ENCODE measurements around the gene TOR3A. TPM values are rescaled to one million over a fixed set of nuclear protein-coding genes. Genes with fewer than 3 reads are reported as not detected.
"Not testable (repeated sequence)": the region's sequence is repeated elsewhere in the genome, so short reads cannot be mapped to it uniquely, and the experiment has no call there.

Gene TOR3A
- total RNA-seq, 1 donor from 2014 or later: 28.0 TPM

DNA sequence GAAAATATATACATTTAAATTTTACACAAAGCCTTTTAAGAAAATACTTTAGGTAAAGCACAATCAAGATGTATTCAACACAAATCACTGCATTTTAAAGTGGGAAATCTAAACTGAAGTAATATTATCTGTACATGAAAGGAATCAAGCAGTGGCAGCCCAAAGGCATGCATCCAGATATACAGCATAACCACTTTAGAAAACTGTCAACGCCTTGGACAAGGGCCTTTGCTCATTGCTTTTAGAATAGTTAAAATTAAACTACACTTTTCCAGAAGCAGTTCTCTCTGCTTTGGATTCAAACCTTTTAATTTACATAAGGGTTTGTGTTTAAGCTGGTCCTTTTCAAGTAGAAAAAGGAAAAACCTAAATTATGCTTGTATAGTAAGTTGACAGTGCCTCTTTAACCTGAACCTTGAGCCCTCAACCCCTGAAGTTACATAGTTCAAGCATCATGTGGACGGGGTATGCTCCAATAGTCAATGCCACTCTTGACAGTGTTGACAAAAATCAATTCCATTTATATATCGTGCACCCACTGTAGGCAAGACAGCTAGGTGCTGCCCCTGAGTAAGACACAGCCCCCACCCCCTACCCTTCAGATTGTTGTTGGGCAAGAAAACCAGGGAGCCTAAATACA, 22.9 kb downstream of the TOR3A start:
- no peak for DNase-seq (ENCODE audit: low read depth, low spot score)

DNA sequence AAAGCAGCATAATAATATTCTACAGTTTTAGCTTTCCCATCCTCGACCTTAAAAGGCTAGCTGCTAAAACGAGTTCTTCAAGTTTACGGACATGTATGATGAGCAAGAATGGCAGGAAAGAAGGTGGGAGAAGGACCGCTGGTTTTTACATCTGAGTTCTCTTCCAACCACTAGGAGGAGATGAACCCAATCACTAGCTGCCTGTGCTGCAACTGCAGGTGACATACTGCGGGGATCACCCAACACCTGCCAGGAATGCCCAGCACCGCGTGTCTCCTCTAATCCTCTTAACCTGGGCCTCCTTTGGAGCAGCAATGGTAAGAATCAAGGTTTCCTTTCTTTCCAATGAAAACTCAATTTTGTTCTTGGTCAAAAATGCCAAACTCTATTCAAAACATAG, 23.5 kb downstream of the TOR3A start:
- DNase-seq (ENCODE audit: low read depth, low spot score): no peak

DNA sequence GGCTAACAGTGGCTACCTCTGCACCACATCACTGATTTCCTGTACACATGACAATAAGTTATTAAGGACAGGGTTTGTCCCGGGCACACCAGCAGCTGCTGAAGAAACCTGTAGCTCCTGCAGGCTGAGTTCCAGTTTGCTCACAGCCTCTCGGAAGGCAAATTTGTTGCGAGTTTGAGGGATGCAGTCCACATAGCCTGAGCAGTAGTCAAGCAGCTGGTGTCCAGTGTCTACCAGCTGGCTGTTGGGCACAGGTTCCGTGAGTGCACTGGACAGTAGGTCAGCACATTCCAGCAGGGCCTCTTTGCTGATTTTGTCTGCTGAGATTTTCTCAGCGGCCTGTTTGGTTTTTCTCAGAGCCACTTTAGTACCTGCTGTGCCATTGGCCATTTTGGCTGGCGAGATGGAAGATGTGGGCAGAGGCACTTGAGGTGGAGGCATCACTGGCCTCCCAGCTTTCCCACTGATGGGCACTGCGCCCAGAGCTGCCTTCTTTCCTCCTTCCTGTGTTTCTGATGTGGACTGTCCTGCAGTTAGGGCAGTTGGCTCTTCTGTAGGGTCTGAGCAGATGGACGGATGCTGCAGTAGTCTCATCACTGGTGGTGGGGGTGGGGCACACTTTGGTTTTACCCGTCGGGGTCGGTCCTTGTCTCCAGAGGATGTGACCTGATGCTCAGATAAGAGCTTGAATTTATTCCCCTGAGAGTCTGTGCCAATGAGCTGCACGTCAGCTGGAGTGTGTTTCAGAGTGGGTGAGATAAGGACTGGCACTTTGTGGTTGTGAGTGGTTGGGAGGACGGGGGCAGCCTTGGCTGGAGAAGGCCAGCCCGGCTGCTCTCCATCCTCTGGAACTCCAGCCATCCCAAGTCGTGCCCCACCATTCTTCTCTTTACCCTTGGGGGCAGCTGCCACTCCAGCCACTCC, 26.1 kb downstream of the TOR3A start:
- no peak for DNase-seq (ENCODE audit: low read depth, low spot score)

DNA sequence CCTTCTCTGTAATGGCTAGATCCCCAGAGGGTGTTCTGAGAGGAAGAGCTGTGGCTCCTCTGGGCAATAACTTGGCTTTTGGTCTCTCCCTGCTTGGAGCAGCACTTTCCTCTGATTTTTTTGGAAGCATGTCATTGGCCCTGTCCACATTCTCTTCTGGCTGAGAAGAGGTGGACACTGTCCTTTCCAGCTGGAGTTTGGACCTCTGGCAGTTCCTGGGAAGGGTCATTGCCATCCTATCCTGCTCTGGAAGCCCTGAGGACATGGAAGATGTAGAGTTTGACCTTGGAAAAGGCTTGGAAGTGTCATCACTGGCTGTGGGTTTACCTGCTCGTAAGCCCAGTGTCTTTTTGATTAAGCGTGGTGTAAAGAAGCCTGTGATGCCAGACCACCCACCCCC, 26.8 kb downstream of the TOR3A start:
- no peak for DNase-seq (ENCODE audit: low read depth, low spot score)

DNA sequence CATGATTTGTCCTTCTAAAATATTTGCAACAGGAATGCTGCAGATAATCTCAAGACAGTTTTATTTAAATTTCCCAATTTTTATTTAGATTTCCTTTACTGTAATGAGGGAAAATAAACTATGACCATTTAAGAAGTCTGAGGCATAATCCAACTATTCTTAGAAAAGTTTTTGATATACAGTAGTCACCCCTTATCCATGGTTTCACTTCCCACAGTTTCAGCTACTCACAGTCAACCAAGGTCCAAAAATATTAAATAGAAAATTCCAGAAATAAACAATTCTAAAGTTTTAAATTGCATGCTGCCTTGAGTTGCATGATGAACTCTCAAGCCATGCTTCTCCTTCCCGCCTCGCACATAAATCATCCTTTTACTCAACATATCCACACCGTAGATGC, 33.3 kb downstream of the TOR3A start:
- no peak for DNase-seq (ENCODE audit: low read depth, low spot score)

DNA sequence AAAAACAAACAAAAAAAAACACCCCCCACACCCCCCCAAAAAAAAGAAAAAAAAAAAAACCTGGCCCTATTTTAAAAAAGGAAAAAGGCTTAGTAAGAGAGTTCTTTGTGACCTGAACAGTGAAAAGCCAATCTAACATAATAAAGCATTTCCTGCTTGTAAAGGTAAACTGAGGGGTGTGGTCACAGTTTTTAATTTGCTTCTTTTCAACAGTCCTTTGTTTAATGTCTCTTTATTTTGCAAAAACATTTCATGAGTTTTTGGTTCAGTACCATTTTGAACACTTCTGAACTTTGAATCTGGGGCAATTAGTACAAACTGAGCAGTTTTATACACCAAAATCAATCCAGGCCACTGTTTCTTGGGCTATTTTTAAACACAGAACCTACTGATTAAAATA, 37.6 kb downstream of the TOR3A start:
- no peak for DNase-seq (ENCODE audit: low read depth, low spot score)

DNA sequence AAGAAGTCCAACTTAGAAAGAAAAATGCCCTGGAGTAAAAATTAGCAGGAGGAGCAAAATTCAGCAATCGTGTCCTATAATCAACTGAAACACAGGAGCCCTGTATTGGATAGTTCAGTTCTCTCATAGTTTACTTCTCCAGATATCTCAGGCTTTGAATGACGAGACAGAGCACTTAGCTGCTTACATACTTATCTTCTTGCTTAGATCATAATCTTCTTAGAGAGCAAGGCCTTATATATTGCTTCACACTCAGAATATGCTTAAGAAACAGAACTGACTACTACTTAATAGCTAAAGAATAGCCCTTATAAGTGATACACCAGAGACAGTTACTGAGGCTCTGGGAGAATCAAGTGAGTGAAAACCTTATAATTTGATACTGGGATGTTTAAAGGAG, 38.9 kb downstream of the TOR3A start:
- no peak for DNase-seq (ENCODE audit: low read depth, low spot score)

DNA sequence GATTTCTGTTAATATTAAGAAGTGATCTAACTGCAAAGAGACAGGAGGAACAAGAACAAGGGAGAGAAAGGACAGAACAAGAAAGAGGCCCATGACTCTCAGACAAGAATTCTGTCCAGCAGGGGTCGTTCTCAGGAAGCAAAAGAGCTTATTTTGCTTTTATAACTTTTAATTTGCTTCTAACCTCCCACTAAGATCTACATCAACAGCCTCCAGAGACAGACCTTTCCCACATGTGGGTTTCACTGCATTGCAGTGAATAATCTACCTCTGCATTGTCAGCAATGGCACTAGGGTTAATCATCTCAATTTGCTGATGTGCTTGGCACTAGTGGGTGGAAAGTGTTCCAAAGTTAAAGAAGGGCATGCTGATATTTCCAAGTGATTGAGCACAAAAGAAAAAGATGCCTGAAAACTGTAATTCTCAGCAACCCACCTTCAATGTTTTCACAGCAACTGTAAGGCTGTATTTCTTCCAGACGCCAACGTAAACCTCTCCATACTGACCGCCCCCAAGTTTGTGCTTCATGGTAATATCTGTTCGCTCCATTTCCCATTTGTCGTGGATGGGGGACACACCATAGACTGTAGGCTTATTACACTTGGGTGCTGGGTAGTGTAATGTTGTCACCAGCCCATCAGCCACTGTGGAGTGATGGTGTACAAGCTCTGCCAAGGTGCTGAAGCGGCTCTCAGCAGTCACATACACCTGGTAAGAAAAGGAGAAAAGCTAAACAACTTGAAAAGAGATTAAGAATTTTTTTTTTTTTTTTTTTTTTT, 39.5 kb downstream of the TOR3A start:
- DNase-seq (ENCODE audit: low read depth, low spot score): no peak

DNA sequence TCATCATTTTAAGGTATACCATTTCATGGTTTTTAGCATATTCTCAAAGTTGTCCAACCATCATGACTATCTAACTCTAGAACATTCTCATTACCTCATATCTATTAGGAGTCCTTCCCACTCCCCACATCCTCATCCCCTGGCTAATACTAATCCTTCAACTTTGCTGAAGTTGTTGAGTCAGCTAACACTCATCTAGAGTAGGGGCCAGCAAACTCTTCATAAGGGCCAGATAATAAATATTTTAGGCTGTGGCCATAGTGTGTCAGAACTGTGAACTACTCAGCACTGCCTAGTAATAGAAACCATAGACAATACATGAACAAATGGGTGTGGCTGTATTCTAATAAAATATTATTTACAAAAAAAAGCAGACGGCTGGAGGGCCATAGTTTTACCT, 43.0 kb downstream of the TOR3A start:
- no peak for DNase-seq (ENCODE audit: low read depth, low spot score)

DNA sequence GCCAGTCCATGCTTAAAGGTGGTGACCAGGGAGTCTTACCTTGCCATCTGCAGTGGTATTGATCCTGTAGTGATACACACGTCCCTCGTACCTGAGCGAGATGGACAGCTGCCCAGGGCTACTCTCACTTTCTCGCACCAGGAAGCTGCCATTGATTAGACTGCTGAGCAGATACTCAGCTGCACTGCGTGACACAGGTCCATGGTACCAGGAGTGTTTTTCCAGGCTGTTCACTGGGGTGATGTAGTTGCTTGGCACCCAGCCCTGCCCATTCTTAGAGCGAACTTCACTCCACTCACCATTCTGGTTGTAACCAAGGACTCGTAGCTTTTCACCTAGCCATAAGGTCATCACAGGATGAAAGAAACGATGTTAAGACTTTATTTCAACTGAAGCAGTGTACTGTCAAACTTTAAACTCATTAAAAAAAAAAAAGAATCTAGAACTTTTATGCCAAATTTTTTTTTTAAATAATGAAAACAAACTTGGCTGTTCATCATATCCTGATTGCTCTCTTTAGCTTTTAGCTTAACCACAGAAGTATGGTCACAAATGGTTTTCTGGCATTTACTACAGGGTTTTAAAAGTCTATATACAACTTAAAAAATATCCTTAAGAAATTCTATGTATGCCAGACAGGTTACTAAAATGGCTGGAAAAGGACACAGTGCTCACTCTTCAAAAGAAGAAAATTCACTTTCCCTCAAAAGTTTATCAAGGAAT, 44.6 kb downstream of the TOR3A start:
- peak; percentile 54 for DNase-seq (ENCODE audit: low read depth, low spot score)

DNA sequence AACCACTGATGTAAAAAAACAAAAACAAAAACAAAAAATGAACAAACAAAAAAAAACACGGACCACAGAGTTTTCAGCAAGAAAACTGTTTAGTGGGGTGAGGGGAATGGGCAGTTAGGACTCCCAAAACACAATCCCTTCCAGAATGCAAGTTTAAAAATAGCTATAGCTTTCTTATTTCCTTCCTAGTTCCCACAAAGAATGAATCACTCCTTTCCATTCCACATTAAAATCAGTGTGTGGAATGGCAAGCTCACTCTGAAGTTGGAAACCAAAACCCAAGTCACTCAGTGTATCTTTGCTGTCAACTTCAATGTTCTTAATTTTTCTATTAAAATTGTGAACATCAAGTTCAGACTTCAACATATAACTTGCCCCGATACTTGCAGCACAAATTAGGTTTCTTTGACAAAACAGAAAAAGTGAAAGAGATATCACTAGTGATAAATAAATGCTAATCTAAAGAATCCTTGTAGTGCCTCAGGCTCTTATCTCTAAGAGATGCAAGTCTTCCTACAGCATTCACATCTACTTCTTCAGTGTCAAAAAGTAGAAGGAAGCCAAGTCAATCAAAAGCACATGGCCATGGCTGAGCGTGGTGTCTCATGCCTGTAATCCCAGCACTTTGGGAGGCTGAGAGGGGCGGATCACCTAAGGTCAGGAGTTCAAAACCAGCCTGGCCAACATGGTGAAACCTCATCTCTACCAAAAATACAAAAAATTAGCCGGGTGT, 45.5 kb downstream of the TOR3A start:
- peak; percentile 43 for DNase-seq (ENCODE audit: low read depth, low spot score)

DNA sequence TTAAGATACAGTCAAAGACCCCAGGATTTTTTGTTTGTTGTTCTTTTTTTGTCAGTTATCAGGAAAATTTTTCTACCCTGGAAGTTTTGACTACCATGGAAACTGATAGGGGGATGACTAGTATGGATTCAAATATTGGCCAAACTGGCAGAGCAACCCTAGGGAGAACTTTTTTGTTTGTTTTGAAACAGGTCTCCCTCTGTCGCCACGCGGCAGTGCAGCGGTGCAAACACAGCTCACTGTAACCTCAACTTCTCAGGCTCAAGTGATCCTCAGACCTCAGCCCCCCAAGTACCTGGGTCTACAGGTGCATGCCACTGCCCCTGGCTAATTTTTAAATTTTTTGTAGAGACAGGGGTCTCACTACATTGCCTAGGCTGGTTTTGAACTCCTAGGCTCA, 46.6 kb downstream of the TOR3A start:
- DNase-seq (ENCODE audit: low read depth, low spot score): no peak

DNA sequence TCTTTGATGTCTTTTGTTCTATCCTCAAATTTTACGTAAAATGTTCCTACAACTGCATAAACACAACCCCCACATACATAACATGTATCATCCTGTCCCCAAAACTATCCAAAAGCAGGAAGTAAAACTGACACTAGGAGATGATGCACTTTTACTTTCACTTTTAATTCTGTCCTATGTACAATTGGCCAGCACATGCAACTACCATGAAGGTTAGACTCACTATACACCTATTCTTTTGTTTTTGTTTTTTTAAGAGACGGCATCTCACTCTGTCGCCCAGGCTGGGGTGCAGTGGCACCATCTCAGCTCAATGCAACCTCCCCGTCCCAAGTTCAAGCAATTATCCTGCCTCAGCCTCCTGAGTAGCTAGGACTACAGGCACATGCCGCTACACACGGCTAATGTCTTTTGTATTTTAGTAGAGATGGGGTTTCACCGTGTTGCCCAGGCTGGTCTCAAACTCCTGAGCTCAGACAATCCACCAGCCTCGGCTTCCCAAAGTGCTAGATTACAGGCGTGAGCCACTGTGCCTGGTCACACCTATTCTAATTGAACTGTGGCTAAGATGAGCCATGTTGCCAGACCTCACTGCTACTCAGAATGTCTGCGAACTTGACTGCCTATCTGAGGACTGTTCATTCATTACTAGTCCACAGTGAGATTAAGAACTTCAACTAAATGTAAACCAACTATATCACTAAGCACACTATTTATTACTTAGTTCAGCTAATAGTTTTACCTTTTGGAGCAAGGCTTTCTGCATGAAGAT, 48.0 kb downstream of the TOR3A start:
- no peak for DNase-seq (ENCODE audit: low read depth, low spot score)

DNA sequence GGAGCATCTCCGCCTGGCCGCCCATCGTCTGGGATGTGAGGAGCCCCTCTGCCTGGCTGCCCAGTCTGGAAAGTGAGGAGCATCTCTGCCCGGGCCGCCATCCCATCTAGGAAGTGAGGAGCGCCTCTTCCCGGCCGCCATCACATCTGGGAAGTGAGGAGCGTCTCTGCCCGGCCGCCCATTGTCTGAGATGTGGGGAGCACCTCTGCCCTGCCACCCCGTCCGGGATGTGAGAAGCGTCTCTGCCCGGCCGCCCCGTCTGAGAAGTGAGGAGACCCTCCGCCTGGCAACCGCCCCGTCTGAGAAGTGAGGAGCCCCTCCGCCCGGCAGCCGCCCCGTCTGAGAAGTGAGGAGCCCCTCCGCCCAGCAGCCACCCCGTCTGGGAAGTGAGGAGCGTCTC, 53.3 kb downstream of the TOR3A start:
- DNase-seq (ENCODE audit: low read depth, low spot score): not testable (repeated sequence)

DNA sequence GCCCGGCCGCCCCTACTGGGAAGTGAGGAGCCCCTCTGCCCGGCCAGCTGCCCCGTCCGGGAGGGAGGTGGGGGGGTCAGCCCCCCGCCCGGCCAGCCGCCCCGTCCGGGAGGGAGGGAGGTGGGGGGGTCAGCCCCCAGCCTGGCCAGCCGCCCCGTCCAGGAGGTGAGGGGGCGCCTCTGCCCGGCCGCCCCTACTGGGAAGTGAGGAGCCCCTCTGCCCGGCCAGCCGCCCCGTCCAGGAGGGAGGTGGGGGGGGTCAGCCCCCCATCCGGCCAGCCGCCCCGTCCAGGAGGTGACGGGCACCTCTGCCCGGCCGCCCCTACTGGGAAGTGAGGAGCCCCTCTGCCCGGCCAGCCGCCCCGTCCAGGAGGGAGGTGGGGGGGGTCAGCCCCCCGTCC, 53.8 kb downstream of the TOR3A start:
- not testable (repeated sequence) for DNase-seq (ENCODE audit: low read depth, low spot score)

DNA sequence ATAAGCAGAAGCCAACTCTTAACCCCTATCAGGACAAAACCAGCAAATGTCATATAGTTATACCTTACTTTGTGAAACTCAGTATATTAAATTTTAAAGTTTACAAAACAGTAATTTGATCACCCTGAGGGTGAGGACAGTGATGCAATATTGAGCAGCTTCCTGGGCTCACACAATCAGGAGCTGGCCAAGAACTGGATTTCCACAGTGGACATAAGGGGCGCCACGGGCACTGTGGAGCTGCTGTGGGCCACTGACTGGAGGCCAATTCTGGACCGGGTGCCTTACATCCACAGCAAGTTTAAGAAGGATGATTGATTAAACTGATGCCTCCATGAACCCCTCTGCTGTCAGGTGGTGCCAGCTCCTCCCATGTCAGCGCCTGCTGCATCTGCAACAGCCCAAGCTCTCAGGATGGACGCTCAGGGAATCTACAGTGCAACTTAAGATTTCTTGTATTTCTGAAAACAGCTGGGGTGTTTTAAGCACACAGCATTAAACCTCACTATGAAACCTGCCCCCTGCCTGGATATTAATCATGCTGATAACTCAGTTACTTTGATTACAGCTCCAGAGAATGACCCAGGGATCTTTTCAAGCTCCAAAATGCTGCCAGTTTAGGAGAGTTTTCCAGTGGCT, 55.9 kb downstream of the TOR3A start:
- no peak for DNase-seq (ENCODE audit: low read depth, low spot score)

DNA sequence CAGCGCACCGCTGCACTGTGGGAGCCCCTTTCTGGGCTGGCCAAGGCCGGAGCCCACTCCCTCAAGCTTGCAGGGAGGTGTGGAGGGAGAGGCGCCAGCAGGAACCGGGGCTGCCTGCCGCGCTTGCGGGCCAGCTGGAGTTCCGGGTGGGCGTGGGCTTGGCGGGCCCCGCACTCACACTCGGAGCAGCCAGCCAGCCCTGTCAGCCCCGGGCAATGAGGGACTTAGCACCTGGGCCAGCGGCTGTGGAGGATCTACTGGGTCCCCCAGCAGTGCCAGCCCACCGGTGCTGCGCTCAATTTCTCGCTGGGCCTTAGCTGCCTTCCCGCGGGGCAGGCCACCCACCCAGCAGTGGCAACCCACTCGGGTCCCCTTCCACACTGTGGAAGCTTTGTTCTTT, 56.9 kb downstream of the TOR3A start:
- not testable (repeated sequence) for DNase-seq (ENCODE audit: low read depth, low spot score)

DNA sequence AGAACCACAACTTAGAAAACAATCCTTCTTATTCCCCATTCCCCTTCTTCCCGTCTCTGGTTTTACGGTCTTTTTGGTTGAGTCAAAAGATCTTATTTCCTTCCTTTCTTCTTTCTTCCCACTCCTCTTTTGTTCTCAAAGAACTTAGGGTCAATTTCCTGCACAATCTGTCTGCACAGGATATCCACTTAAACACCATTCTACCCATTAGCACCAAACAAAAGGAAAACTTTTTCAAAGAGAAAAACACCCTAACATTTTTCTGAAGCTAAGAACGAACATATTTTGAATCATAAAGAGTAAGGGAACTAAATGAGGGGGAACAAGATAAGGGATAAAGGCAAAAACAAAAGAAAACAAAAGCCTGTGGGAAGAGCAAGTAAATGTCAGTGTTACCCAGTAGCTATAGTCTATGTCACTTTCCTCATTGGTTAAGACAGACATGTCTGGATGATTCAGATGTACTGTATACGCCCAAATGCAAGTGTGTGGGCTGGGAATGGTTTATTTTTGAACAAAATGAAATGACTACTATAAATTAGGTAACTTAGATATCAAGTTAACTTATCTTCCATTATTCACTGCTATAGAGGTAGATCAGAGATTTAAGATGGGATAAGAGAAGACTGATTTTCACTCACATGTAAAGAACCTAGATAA, 59.9 kb downstream of the TOR3A start:
- DNase-seq (ENCODE audit: low read depth, low spot score): peak; percentile 58

DNA sequence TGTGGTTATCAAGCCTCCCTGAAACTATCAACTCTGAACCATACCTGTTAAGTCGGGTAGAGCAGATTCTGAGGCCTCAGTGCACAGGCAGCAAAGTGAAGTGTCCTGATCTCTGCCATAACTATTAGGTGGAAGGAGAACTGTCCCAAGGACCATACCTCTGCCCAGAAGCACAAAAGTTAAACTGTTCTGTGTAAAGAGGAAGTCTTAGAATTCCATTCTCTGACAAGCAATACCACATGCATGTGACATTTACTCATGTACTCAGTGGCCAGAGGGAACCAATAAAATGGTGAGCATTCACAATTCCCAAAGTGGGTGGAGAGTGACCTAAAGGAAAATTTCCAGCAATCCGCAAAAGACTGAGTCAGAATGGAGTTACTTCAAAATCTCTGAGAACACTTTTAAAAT, 61.0 kb downstream of the TOR3A start:
- peak; percentile 95 for DNase-seq (ENCODE audit: low read depth, low spot score)

All from pulmonary artery endothelial cell (primary cell).